Left cardiac atrium (tissue), 4 donors: ENCODE data around the gene DFFB. TPM values are rescaled to one million over a fixed set of nuclear protein-coding genes. Genes with fewer than 3 reads are reported as not detected.
A peak's percentile ranks its signal among the peaks of the same experiment; 100 is the strongest.
"Not testable (repeated sequence)": the region's sequence is repeated elsewhere in the genome, so short reads cannot be mapped to it uniquely, and the experiment has no call there.

Source experiments
- ATAC-seq, 2 donors: fragments of 200-7000 bp; cut with Tn5 transposase; one replicate each; pipeline ENCODE4 v1.9.1; 2020; ENCODE audit warnings: mild to moderate bottlenecking in 2 of 2, moderate library complexity in 2 of 2
- DNase-seq: peaks from one replicate; pipeline ENCODE4 v3.0.0-alpha.2; 2020
- intact Hi-C, 2 donors: fragments of 100-400 bp; cut with DNase I; formaldehyde crosslinking; loops; one replicate each; pipeline versions ENCODE4 v1.14.1 to v1.15.1; 2022 to 2023
- long read RNA-seq: library from polyadenylated mRNA; unstranded; transcript quantifications from one replicate; pipeline ENCODE4 v2.0.0, GENCODE V29; 2021
- total RNA-seq, 2 donors: library from RNA; stranded (reverse); fragmentation: NEBNext Ultra II Directional; extraction: Animal tissue kit (Norgen Biotek cat#: 25700); gene quantifications; one replicate each; pipeline ENCODE4 v1.2.1, GENCODE V29; 2021
- donor health status: DM: no; HTN: yes; CAD: no.
- donor health status: DM: no; HTN: yes; CAD: no; lungs with severe emphysema.
- donor health status: DM: yes; HTN: yes; CAD: no.
- donor health status: Dilated cardiomyopathy.

DFFB gene, protein sequence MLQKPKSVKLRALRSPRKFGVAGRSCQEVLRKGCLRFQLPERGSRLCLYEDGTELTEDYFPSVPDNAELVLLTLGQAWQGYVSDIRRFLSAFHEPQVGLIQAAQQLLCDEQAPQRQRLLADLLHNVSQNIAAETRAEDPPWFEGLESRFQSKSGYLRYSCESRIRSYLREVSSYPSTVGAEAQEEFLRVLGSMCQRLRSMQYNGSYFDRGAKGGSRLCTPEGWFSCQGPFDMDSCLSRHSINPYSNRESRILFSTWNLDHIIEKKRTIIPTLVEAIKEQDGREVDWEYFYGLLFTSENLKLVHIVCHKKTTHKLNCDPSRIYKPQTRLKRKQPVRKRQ
- 1 to 10 TPM; 4.0 to 4.1 TPM for total RNA-seq
- long read RNA-seq, partial matches to known transcripts, result 0 of 1 reads
- long read RNA-seq, other reads (novel, unspliced or antisense), result 0 of 1 reads

DNA sequence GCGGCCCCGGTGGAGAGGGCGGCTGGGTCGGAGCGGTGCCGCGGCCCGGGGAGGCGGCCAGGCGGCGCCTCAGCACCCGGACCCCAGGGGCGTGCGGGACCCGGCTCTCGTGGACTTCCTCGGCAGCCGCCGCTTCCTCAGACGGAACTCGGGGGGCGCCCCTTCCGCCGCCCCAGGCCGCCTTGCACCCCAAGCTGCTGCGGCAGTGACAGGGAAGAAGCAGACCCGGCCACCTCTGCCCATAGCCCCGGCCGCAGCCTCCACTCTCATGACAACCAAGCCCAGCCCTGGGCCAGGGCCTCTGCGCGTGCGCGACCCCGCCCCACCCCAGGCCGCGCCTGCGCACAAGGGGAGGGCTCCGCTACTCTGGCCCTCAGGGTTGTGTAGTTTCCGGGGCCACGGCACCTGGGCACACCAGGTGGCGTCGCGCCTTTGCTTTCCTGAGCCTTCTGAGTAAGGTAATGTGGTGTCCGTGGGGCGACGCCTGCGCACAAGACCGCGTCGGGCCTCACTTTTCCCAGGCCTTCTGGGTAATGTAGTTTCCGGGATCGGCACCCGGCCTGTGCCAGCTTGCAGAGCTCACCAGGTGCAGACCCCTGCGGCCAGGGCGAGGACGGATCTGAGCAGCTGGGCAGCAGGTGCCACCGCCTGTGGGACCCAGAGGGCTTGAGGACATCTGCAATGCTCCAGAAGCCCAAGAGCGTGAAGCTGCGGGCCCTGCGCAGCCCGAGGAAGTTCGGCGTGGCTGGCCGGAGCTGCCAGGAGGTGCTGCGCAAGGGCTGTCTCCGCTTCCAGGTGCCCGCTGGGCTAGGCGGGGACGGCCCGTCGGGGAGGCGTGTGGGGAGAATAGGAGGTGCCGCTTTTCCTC, at the start of gene DFFB, which contains the start of gene CEP104:
Gene DFFB (plus strand): TSS at position 554 of the 868 bp plus-strand sequence. CDS start 128 bp downstream, at position 682.
Gene CEP104 (minus strand): TSS at position 289 of the 868 bp plus-strand sequence. CDS start 4,804 bp downstream, outside the sequence.
- intact Hi-C loops, result no loop called here
- DNase-seq, result peak; percentile 90

DNA sequence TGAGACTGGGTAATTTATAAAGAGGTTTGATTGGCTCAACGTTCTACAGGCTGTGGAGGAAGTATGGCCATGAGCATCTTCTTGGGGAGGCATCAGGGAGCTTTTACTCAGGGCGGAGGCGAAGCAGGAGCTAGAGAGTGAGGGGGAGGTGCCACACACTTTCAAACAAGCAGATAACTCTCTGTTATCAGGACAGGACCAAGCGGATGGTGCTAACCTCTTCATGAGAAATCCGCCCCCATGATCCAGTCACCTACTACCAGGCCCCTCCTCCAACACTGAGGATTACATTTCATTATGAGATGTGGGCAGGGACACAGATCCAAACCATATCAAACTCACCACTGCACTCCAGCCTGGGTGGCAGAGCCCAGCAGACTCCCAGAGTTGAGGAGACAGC, 49.5 kb upstream of the DFFB start:
- ATAC-seq (no peak), DNase-seq (no peak)
- intact Hi-C loops, result no loop called here

More for the DNA sequence above, at the start of gene DFFB, which contains the start of gene CEP104:
- peak; percentile 96 to 97 for ATAC-seq

DNA sequence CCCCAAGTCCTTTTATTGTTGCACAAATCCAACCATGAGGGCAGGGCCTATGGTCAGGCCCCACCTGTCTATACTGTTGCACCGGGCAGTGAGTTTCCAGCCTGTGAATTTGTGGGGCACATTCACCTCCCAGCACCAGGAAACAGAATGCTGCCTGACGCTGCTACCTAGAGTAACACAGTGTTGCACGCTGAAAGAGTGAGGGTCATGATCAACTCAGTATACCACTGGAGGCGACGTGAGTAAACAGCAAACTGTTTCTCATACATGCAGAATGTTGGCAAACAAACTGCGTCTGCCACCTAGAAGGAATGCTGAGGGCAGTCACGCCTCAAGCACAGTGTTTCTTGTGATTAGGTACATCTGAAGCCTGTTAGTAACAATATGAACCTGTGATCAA, 47.6 kb upstream of the DFFB start:
- DNase-seq (no peak), ATAC-seq (no peak)
- intact Hi-C loops, result no loop called here

DNA sequence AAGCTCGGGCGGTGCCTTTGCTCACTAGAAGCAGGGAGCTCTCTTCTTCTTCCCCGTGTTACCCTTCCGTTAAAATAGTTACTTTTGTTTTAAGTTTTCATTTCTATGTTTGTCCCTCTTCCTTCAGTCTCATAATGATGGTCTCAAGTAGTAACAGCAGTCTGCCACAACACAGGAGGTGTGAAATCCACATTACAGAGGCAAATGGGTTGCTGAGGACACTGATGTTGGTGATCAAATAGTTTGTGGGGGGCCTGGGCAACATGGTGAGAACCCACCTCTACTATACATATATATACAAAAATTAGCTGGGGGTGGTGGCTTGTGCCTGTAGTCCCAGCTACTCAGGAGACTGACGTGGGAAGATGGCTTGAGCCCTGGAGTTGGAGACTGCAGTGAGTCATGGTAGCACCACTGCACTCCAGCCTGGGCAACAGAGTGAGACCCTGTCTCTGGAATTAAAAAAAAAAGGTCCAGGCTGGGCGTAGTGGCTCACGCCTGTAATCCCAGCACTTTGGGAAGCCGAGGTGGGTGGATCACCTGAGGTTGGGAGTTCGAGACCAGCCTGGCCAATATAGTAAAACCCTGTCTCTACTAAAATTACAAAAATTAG, 47.0 kb upstream of the DFFB start:
- intact Hi-C loops, DNase-seq, ATAC-seq: not testable (repeated sequence)

DNA sequence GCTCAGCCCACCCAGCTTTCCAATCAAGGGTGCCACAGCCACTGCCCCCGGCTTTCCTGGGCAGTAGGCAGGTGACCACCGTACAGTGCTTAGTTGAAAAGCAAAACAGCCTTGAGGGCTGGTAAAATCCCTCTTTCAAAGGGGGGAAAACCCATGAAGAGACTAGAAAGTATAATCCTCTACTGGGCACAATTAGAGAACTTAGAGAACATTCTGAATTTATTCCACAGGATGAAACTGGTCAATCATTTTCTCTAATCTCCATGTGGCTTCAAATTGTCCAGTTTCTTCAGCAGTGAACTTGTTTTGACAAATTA, 45.7 kb upstream of the DFFB start:
- intact Hi-C loops, result no loop called here
- DNase-seq (no peak), ATAC-seq (no peak)

DNA sequence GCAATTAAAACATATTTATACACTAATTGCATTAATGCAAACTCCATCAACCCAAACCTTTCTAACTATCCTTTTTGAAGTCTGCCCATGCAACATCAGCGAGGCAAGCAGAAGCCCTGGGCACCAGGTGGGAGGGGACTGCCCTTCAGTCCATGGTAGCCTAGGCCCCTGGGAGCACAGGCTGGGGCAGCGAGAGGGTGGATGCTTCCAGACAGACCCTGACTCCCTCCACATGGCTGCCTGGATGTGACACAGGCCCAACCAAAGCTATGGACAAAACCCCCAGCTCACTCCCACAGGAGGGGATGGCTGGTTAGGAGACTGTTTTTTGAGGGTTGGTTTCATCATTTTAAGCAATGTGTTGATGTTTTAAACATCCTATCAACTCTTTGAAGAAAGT, 43.2 kb upstream of the DFFB start:
- intact Hi-C loops, result no loop called here
- no peak for DNase-seq
- no peak for ATAC-seq

DNA sequence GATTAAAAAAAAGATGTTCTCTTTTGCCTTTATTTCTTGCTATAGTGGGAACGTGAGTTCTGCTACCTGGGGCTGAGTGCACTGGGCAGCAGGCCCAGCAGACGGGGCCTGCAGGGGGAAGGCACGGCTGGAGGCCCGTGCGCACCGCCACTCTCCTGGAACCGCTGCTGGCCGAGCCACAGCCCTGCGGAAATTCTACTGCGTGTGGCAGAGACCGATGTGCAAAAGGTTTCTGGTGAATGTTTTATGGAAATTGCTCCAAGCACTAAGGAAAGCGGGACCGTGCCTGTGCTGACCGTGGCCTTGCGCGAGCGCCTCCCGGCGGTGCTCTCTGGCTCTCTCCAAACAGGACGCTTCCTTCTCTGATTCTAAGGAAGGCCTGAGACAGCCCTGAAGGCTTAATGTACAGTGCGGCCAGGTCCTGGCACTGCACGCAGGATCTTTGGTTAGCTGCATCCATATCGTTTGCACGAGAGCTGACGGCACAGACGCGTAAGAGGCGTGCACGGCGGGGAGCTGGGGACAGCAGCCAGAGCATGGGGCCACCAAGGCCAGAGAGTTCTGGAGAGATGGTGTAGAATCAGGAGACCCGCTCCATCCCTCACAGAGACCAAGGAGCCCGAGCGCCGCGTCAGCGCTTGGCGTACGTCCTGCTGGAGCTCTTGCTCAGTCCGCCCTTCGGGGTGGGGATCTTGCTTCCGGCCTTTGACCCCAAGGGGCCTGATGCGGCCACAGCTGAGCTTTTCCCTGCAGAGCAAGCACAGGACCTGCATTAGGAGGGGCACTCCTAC, 42.3 kb upstream of the DFFB start:
- DNase-seq (no peak), ATAC-seq (peak in 1 of 2 donors; percentile 16)
- intact Hi-C loops, result no loop called here

DNA sequence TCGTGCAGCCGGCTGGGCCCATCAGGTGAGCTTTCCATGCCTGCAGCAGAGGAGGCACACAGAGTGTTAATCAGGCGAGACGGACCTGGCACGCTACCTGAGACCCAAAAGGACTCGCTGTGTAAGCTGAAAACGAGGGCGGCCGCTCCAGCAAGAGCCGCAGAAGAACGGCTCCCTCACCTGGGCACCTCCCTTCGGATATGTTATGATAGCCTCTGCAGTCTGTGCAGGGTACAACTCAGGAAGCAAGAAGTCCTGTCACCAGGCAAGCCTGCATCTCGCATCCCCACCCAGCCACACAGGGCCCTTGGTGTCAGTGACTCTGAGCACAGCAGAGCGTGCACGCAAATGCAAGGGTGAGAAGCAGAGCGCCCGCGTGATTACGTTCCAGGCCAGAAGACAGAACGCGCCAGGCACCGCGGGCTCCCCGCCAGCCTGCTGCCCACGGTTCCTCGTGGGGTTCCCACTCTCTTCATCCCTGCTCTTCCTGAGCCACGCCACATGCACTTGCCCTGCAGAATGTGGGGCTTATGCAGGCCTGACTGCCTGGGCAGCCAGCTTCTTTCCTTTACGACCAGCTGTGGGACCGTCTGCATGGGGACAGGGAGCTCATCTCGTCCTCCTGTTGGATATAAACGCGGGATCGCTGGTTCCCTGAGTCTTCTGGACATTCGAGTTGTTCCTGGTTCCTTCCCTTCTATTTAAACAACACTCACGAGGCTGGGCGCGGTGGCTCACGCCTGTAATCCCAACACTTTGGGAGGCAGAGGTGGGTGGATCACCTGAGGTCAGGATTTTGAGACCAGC, 40.7 kb upstream of the DFFB start:
- intact Hi-C loops, result no loop called here
- no peak for ATAC-seq
- no peak for DNase-seq

DNA sequence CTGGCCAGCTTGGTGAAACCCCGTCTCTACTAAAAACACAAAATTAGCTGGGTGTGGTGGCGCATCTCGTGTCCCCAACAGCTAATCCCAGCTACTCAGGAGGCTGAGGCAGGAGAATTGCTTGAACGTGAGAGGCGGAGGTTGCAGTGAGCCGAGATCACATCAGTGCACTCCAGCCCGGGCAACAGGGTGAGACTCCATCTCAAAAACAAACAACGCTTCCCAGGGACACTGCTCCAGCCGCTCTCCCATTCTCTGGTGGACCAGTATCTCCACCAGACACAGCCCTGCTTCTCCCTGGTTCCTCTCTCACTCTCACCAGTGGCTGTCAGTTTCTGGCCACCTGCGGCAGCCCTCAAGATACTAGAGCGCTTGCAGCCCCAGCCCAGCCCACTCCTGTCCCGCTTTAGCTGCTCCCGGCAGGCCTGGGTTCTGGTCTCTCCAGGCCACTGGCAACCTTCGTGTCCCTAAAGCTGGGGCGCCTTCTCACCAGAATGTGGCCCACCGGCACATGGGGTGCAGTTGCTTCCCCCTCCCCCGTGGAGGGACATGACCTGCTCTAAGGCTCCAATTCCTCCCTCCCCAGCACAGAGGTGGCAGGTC, 40.0 kb upstream of the DFFB start:
- intact Hi-C loops, result no loop called here
- DNase-seq, result no peak
- no peak for ATAC-seq

DNA sequence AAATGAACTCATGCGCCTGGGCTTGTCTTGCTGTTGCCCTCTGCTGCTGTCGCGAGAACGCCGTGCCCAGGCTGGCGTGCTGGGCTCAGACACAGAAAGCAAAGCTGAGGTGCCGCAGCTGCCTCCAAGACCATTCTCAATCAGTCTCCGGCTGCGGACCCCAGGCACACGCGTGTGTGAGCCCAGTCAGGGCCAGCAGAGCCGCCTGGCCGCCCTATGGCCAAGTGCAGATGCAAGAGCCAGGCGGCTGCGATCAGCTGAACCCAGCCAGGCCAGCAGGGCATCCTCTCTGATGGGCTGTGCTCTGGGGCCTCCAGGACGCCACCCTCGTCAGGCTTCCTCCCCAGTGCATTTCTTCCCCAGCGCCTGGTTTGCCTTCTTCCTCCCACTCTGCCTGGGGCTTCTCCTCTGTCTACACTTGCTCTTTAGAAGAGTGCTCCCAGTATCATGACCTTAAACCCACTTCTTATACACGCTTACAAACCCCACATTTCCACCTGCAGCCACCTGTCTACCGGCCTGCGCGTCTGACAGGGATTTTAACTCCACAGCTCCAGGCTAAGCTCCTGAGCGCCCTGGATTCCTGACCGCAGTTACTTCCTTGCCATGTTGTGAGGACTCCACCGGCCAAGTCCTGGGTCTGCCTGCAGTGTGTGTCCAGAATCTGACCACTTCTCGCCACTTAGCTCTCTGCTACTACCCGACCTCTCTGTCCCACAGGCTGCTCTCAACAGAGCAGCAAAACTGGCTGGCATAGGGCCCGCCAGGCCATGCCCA, 39.3 kb upstream of the DFFB start:
- ATAC-seq (no peak), DNase-seq (no peak)
- intact Hi-C loops, result no loop called here

DNA sequence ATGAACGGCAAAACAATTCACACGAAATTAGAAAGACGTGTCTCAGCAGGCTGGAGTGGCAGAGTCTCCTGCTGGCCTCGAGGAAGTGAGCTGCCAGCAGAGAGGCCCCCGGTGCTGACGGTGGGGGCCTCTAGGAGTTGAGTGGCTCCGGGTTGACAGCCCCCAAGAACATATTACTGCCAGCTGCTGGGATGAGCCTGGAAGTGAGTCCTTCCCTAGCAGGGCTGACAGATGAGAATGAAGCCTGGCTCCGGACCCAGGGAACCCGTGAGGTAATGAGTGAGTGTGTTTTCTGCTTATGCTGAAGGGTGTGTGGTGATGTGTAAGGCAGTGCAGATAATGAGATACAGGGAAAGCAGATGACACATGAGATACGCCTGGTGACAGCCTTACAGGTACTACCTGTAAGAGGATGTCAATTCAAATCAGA, 37.5 kb upstream of the DFFB start:
- no peak for ATAC-seq
- intact Hi-C loops, result no loop called here
- no peak for DNase-seq

DNA sequence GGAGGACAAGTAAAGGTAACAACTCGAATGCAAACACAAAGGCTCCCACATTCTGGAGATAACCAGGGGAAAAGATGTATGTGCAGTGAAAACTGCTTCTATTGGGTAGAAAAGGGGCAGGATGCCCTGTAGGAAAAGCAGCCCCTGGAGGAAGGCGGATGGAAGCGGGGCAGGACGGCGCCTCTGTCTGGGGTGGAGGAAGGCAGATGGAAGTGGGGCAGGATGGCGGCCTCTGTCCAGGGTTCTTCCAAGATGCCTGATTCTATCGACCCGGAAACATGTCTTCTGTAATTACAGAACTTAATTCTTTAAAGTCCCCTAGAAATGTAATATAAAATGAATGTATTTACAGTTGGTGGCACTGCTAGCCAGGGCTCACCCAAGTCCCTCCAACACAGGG, 37.0 kb upstream of the DFFB start:
- intact Hi-C loops, result no loop called here
- DNase-seq, result no peak
- ATAC-seq, result no peak

DNA sequence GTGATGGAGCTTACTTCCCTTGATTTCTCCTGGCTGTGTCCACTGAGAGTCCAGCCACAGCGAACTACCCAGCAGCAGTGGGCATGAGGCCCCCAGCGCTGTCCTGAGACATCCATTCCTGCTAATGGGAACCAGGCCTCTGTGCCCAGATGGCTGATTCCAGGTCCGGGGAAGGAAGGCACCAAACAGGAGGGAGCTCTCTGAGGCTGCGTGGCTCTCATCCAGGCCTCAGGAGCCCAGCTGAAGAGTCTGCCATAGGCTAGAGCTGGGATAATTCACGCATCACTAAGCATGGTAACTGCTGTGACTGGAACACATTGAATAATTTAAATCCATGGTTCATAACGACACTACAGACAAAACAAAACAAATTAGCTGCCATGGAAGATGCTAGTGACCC, 36.3 kb upstream of the DFFB start:
- DNase-seq (no peak), ATAC-seq (no peak)
- intact Hi-C loops, result no loop called here

DNA sequence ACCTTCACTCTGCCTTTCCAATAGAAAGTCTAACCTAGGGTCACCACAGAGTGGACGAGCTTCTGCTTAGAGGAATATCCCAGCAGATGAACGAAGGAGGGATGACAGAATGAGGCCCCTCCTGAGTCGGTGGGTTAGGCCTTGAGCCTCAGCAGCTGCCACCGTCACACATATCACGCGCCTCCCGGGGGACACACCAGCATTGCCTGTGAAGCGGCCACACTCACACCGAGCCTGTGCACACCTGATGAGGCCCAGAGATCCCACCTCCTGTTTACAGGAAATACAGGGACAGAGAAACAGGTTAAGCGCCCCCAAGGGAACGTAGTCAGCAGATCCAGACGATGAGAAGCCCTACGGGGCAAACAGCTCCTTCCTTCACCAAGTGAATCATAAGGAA, 35.8 kb upstream of the DFFB start:
- ATAC-seq (no peak), DNase-seq (no peak)
- intact Hi-C loops, result no loop called here

DNA sequence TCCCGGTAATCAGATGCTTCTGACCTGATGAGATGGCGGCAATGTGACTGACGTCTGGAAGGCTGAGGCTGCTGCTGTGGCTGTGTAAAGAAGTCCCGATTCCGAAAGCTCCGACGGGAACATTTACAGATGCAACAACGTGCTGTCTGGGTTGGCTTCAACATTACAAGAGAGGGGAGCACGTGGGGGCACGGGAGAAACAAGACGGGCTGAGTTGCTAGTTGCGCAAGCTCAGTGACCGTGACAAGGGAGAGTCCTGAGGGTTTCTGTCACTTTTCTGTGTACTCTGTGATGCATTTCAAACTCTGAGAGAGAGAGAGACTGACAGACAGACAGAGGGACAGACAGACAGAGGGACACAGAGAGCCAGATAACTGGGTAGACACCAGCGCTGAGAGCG, 35.4 kb upstream of the DFFB start:
- intact Hi-C loops, result no loop called here
- DNase-seq (no peak), ATAC-seq (no peak)

DNA sequence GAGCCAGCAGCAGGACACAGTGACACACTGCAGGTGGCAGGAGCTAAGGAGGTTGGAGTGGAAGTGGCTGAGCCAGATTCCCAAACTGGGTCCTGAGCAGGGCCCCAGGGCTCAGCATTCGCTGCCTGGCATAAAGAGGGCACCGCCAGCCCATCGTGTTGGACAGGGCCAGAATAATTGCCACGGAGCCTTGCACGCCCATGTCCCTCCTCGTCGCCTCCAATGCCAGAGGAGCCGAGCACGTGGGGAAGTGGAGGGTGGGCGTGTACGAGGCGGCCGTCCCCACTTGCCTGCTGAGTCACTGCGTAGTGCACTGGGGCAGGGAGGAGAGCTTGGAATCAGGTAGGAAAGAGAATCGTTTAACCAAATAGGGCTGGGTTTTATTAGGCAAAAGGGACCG, 34.9 kb upstream of the DFFB start:
- intact Hi-C loops, result no loop called here
- ATAC-seq (no peak), DNase-seq (no peak)

DNA sequence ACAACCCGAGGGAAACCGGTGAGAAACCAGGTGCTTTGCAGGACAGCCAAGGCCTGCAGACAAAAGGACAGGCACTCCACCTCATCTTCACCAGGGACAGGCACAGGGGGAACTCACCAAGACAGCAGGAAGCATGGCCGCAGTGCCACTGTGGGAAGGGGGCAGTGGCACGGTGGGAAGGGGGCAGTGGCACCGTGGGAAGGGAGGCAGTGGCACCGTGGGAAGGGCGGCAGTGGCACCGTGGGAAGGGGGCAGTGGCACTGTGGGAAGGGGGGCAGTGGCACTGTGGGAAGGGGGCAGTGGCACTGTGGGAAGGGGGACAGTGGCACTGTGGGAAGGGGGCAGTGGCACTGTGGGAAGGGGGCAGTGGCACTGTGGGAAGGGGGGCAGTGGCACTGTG, 32.6 kb upstream of the DFFB start:
- DNase-seq (no peak), ATAC-seq (no peak)
- intact Hi-C loops, result no loop called here
